ENCODE data around the gene TMEM178B.
"Not testable (repeated sequence)": the region's sequence is repeated elsewhere in the genome, so short reads cannot be mapped to it uniquely, and the experiment has no call there.

The TMEM178B gene

DNA sequence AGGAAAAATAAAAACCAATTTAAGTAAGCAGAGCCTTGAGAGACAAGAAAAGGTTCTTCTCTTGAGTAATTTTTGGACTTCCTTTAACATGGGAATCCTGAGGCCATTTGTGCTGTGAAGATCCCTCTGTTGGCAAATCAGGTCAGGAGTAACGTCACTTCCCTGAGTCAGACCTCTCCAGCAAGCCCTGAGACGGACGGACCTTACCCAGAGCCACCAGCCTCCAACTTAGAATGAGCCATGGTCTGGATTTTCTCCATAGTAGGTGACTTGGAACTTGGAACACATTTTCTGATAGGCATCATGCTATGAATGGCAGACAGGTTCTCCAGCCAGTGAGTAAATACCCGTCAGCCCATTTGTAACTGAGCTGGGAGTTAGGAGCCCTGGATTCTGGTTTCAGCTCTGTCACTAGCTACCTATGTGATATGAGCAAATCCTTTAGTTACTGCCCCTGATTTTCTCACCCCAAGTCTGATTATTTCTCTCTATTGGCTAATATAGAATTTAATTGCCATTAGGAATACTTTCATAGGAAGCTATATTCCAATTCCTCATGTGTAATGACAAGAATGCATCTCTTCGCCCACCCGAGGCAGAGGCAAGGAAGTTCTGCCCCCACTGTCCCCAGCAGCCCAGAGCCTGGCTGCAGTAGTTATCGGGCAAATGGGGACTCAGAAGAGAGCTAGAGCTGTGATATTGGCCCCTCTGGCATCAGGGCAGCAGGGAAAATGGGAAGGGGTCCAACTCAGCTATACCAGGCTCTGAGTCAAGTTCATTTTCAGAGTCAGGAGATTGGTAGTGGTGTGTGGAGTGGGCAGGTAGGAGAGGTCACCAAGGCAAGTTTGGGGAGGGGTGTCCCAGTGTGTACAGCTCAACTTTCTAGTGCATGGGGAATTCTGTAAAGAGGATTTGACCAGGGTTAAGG lies 323.6 kb downstream of the TMEM178B start:
- DNase-seq, result no peak

DNA sequence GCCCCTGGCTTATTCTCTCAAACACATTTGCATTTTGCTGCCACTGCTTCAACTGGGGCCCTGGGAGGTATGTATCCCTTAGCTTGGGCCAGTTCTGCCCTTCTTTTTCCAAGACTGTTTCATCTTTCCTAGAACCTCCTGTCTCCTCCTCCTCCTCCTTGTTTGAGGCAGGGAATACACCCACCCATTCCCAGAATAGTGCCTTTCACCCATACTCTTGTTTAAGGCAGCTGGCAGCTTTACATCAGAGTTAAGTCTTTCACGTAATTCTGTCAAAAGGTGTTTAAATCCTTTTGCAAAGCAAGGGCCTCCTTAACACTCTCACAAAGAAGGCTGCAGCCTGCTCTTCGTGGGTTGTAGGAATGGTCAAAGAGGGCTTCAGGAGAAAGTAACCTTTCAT lies 326.5 kb downstream of the TMEM178B start:
- DNase-seq, result no peak

DNA sequence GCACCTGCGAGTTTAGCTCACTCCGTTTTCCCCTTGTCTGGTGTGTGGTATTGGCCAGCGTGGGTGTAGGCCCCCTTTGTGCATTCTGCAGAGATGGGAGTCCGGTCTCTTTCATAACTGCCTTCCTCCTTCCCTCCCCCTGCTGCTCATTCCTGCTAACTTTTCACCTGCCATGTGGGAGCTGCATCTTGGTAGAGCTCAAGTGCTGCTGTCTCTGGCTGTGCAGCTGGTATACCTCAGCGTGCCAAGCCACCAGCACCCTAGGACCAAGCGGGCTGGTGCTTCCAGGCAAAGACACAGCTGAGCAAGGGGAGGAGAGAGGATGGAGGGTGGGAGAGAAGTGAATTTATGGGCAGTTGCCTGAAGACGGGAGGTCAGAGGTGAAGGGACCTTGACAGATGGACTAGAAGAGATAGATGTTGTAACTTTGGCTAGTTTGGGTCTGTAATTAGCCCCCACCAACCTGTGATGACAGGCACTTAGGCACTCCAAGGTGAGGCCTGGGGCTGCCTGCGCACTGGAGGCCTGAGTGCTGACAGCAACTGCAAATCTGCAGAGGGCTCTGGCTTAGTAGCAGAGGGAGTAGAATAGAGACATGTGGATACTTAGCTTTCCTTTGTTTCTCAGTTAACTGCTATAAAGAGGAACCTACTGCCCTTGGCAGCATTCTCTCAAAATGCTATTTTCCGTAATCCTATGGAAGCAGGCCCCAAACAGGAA lies 328.6 kb downstream of the TMEM178B start:
- DNase-seq, result no peak

DNA sequence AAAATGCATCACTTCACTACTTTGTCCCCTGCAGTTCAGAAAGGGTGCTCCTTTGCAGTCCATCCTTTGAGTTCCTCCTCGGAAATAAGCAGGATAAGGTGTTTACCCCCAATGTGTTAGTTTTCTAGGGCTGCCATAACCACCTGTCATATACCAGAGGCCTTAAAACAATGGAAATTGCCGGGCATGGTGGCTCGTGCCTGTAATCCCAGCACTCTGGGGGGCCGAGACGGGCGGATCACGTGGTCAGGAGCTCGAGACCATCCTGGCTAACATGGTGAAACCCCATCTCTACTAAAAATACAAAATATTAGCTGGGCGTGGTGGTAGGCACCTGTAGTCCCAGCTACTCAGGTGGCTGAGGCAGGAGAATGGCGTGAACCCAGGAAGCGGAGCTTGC lies 330.0 kb downstream of the TMEM178B start:
- not testable (repeated sequence) for DNase-seq

- no peak for DNase-seq
Observed at GRCh38 chr7:141406347-141406746, 332.5 kb downstream of the TMEM178B start.

DNA sequence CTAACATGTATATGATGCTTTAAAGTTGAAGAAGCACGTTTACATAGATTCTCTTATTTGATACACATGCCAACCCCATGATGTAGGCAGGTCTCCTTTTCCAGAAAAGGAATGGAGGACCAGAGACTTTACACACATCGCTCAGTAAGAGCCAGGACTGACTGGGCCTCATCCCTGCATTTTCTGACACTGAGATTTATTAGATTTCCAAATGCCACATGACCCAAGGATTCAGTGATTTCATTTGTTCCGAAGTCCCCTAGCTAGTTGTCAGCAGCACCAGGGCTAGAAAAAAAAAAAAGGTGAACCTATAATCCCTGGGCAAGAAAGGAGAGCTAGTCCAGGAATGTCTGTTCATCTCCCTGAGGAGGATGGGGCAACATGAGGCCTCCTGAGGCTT lies 334.0 kb downstream of the TMEM178B start:
- DNase-seq, result no peak

- no peak for DNase-seq
Observed at GRCh38 chr7:141408440-141408839, 334.6 kb downstream of the TMEM178B start.

GRCh38 chr7:141409219-141409618 lies 335.4 kb downstream of the TMEM178B start:
- DNase-seq, result no peak

DNA sequence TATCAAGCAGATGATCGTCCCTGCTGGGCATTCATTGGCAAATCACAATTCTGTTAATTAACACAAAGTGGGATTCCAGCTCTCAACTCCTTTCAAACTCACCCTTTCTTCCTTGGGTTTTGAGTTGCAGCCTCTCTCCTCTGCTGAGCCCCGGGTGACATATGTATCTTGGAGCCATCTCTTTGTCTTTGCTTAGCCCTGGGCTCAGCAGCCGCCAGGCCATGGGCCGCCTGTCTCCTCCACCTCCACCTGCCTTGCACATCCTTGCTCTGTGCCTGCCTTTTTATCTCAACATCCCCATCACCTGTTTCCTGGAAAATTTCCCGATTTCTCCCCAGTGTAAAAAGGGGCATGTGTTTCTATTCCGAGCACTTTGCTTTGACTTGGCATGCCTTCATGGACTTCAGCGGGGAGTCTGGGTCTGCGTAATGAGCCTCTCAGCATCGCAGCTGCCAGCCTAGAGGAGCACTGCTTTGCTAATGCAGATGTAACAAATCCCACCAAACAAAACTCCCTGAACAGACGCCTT lies 336.0 kb downstream of the TMEM178B start:
- no peak for DNase-seq

GRCh38 chr7:141410353-141411000 lies 336.6 kb downstream of the TMEM178B start:
- no peak for DNase-seq

DNA sequence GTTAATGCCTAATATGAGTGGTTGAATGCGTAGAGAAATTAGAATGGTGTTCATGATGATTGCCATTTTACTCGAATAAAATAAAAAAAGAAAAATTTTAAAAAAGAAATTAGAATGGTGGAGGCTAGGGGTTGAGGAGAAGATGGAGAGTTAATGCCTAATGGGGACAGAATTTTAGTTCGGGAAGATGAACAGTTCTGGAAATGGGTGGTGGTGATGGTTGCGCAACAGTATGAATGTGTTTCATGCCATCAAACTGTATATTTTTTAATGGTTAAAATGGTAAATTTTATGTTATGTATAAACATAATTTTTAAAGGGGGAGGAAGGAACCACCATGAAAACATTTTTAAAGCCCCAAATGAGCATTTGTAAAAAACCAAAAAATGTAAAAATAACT lies 337.3 kb downstream of the TMEM178B start:
- no peak for DNase-seq

DNA sequence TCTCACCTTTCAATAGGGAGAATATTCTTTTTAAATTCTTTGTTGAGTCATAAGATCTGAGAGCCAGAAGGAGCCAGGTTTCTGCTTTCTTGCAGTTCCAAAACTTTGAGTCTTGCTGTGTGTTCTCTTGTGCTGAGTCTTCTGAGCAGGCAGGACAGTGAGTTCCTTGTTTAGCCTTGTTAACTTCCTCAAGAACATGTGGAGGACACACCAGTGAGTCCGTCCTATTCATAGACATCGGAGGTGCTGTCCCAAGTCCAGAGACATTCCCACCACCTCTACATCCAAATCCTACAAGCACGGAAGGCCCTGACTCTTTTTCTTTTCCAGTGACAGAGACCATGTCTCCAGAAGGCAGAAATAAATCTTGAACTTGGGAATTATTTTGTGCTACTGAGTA lies 342.1 kb downstream of the TMEM178B start:
- DNase-seq, result no peak

DNA sequence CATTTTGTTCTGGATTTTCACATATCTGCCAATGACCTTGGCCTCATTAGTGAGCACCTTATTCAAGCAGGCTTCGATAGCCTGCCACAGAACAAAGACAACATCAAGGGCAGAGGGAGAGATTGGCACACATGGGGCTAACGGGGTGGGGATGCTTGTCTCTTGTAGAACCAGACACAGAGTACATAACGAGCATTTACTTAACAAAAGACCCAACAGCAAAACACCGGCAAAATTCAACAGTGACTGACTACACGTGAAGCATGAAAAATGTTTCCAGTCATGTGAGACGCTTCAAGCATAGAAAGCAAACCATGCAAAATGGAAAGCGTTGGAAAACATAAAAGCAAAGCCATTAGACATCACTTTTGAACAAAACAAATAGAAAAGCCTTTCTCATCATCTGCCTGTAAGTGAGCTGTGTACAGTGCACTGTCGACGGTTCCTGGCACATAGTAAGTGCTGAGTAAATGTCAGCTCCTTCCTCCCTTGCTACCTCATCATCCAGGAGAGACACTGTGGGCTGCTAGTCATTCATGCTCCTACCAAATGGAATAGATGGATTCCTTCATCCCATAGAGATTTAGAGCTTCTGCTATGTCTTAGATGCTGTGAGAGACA lies 342.9 kb downstream of the TMEM178B start:
- DNase-seq, result no peak

- no peak for DNase-seq
Observed at GRCh38 chr7:141417506-141417905, 343.6 kb downstream of the TMEM178B start.

DNA sequence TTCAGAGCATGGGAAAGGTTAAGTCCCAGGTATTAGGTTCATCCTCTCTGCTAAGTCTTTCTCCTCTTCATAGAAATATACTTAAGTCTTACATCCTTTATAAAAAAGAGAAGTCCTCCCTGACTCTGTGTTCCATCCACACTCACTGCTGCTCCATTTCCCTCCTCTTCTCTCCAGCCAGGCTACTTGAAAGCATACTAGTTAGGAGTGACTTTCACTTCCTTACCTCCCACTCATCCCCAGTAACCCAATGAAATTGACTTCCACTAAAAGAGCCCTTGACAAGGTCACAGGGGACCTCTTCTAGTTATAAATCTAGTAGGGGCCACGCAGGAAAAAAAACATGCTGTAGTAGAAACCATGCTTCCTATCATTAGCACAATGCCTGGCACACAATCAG lies 344.2 kb downstream of the TMEM178B start:
- DNase-seq, result no peak

DNA sequence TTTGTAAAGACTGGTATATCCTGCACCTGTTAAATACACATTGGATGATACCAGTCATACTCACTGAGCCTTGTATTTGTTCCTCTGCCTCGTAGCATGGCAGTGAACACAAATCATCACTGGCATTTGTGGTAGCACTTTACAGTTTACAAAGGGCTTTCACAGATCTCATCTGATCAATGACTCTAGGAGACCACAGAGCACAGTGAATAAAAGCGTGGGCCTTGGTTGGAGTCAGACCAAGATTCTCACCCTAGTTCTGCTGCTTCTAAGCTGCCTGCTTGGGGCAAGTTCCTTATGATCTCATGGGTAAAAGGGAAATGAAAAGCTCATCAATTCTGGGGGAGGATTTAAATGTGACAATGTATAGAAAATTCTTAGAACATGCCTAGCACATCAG lies 347.4 kb downstream of the TMEM178B start:
- no peak for DNase-seq

DNA sequence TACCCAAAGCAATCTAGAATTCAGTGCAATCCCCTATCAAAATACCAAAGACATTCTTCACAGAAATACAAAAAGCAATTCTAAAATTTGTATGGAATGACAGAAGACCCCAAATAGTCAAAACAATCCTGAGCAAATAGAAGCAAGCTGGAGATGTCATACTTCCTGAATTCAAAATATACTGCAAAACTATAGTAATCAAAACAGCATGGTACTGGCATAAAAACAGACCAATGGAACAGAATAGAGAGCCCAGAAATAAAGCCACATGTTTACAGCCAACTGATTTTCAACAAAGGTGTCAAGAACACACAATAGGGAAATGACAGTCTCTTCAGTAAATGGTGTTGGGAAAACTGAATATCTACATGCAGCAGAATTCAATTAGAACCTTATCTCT lies 353.3 kb downstream of the TMEM178B start:
- DNase-seq, result no peak

DNA sequence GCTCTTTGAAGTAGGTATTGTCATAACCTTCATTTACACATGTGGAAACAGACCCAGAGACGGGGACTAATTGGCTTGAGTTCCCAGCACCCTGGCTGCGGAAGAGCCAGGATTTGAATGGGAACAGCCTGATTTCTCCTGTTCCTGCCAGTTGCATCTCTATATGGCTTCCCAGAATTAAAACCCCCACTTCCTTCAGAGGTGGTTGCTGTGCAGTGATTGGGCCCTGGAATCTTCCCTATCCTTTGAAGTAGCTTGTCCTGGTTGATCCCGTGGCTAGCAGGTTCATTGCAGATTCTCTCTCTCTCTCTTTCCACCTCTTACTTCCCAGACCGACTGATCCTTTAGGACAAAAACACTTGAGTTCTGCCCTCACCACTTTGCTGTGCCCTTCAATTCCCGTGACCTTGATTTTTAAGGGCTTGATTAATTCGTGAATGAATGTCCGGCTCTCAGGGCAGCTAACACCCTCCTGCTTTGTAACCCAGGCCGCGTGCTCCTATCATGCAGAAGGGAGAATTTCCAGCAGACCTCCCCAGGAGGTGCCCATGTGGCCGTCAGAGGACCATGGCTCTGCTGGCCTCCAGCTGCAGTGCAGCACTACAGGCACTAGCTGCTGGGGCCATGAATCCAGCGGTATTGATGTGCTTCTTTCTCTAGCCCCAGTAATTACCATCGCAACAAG lies 356.7 kb downstream of the TMEM178B start:
- DNase-seq, result peak in 1 of 2 experiments; percentile 20

DNA sequence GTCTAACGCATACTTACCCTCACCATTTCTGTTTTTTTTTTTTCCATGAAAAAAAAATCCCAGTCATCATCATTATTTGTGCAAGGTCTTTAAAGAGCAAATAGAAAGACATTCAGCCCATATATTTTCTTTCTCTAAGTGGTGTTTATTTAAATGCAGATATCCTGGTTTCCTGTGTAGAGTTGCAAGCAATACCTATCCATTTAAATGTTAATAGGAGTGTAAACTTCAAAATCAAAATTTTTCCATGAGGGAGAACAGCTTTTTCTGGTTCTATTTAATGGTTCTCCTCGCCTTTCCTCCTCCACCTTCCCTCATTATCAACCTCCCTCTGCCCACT lies 357.2 kb downstream of the TMEM178B start:
- no peak for DNase-seq

GRCh38 chr7:141431711-141432110 lies 357.8 kb downstream of the TMEM178B start:
- no peak for DNase-seq

- DNase-seq, result no peak
Observed at GRCh38 chr7:141433698-141434097, 359.8 kb downstream of the TMEM178B start.

- no peak for DNase-seq
Observed at GRCh38 chr7:141436139-141436538, 362.3 kb downstream of the TMEM178B start.

Data from NCI-H524 (cell line).